Activated T-helper 9 cell treated with anti-CD3 and anti-CD28 coated beads, Interleukin-2, amount 50 U/mL, for 16 hours (primary cell): ENCODE measurements around the gene ANKRD29.
A peak's percentile ranks its signal among the peaks of the same experiment; 100 is the strongest.
"Not testable (repeated sequence)": the region's sequence is repeated elsewhere in the genome, so short reads cannot be mapped to it uniquely, and the experiment has no call there.

Source experiments
- DNase-seq: peaks from one replicate; pipeline ENCODE4 v3.0.0-alpha.2; 2020; ENCODE audit warnings: low read depth

ANKRD29 gene

DNA sequence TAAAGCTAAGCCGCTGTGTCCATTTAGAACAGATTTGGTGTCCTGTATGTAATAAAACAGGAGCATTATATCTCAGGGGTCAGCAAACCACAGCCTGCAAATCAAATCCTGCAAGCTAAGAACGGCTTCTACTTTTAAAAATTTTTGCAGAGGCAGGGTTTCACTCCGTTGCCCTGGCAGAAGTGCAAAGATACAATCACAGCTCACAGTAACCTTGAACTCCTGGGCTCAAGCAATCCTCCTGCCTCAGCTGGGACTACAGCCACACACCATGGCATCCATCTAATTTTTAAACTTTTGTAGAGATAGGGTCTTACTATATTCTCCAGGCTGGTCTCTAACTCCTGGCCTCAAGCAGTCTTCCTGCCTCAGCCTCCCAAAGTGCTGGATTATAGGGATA, 47.8 kb downstream of the ANKRD29 start:
- DNase-seq = no peak

DNA sequence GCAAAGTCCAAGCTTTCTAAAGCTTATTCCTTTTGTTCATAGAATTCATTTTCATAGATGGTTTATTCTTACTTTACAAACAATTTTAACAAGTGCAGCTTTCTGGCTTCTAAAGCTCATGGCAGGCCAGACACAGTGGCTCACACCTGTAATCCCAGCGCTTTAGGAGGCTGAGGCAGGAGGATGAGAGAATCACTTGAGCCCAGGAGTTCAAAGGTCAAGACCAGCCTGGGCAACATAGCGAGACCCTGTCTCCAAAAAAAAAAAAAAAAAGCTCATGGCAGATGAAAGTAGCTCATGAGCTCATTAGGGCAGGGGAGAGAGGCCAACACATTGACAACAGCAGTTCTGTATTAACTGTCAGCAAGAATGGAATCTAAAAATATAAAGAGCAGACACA, 48.3 kb downstream of the ANKRD29 start:
- DNase-seq = no peak

DNA sequence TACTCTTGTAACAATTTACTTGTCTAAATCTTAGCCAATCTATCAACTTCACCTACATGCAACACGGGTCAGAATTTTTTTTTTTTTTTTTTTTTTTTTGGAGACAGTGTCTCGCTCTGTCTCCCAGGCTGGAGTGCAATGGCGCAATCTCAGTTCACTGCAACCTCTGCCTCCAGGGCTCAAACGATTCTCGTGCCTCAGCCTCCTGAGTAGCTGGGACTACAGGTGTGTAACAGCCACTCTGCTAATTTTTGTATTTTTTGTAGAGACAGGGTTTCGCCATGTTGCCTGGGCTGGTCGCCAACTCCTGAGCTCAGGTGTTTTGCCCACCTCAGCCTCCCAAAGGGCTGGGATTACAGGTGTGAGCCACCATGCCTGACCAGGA, 49.6 kb downstream of the ANKRD29 start:
- not testable (repeated sequence) for DNase-seq

DNA sequence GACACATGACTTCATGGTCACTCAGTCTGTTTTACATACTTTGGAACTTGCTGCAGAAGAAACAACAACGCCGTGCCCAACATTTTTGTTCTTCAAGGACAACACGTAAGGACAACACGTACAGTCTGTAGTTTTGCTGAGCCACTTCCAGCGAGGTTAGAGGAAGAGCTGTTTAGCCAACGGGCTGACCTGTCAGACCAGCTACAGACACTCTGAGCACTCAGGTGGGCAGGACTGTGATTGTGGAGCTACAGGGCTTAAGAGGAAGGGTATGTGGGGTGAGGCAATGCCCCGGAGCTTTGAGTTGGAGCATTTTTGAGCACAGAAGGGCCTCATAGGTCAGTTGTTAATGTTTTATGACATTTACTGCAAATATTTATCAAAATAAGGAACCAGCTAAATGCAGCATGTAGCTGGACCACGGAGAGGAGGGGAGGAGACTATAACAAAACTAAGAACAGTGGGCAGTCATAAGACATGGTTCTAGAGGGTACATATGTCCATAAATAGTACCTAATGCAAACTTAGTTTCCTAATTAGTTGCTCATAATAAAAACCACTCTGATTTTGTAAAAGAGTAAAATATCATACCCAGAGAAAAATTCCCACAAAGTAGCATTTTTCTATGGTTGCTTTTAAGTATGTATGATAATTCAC, 50.1 kb downstream of the ANKRD29 start:
- DNase-seq = no peak

DNA sequence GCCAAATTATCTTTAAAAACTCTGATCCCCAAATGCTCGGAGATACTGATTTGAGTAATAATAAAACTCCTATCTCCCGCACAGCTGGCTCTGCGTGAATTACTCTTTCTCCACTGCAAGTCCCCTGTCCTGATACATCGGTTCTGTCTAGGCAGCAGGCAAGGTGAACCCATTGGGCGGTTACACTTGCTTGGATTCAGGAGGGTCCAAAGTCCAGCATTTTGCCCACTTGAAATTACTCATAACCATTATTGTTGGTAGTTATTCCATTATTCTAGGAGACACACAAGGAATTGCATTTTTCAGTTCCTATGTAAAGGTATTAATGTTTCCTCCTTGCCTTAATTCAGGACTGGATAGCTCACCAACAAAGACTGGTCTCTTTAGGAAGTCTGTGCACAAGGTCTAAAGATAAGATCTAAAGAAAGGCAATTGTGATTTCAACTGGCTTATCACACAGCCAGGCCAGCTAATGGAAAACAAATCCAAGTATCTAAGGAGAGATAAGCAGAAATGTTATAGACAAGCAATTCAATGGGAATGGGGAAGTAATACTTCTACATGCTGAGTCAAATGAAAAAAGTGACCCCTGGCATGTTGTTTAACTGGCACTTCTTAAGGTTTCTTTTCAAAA, 53.2 kb downstream of the ANKRD29 start:
- no peak for DNase-seq

DNA sequence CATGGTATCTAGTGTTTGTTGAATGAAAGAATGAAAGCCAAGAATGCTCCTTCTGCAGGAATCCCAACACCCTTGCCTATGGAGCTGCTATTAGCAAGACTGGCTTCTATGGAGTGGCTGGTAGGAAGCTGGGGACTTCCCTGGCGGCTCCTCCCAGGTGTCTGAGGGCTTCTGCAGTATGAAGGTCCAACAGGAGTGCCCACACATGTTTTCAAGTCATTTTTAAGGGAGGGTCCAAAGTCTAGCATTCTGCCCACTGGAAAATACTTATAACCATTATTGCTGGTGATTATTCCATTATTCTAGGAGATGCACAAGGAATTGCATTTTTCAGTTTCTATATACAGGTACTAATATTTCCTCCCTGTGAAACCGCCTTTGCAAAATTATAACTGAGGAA, 54.5 kb downstream of the ANKRD29 start:
- no peak for DNase-seq

DNA sequence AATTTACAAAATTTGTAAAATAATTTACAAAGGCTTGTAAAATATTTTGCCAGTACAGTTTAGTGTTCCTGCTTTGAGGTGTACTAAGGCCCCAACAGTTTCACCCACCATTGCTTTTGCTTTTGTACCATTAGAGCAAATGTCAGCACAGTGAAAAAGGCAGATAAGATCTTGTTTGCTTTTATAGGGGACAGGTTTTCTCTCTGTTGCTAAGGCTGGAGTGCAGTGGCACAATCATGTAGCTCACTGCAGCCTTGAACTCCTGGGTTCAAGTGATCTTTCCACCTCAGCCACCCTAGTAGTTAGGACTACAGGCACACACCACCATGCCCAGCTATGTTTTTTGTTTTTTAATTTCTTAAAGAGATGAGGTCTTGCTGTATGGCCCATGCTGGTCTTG, 56.8 kb downstream of the ANKRD29 start:
- no peak for DNase-seq

DNA sequence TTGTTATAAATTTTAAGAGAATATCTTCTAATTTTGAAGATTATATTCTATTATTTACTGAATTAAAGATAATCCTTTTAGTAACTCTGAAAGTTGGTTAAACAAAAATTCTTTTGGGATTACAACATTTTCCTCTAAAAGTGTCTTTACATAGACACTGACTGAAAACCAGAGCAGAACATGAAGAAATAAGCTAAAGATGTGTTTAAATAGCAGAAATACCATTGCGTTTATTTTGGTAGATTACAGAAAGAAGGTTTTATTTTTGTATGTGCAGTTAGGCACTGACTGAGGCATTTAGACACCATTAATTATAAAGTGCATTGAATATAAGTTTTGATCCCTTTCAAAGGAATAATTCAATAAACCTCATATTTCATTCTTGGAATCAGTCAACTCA, 62.9 kb downstream of the ANKRD29 start:
- no peak for DNase-seq

DNA sequence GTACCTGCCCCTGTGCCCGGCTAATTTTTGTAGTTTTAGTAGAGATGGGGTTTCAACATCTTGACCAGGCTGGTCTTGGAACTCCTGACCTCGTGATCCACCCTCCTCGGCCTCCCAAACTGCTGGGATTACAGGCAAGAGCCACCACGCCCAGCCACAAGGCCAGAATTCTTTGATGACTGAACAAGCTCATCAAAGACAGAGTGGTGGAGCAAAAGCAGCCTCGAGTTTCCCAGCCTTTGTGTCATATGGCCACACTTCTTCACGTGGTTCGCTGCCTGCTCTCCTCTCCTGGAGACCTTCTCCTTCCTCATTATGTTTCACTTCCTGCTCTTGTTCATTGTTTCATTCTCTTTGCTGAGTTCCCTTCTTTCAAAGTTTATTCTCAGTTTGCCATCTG, 66.5 kb downstream of the ANKRD29 start:
- no peak for DNase-seq

DNA sequence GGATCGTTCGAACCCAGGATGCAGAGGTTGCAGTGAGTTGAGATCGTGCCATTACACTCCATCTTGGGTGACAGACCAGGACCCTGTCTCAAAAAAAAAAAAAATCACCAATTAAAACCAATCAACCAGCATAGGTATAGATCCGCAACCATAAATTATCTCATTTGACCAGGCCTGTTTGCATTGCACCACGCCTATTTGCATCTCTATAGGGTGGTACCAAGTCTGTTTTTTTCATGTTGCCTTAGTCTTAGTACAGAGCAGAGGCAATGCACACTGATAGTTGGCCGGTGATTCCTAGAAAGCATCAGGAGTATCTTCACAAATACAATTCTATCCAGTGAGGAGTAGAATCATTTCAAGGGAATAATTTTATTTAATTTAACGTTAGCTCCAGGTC, 67.1 kb downstream of the ANKRD29 start:
- DNase-seq = no peak

DNA sequence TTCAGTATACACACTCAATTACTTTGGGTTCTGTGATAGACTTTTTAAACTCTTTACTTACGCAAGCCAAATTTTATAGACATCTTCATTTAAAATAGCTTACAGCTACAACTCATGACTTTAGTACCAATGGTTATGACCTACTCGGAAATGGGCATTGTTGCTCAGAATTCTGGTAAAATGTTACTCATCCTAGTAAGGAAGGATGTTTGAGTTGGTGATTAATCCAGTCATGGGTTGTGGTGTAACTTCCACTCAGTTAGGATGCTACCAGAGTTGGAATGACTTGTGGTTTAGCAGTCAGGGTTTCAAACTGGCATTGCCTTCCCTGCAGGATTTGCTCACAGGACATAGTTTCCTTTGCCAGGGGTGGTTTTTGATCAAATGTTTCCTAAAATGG, 69.0 kb downstream of the ANKRD29 start:
- DNase-seq = no peak

DNA sequence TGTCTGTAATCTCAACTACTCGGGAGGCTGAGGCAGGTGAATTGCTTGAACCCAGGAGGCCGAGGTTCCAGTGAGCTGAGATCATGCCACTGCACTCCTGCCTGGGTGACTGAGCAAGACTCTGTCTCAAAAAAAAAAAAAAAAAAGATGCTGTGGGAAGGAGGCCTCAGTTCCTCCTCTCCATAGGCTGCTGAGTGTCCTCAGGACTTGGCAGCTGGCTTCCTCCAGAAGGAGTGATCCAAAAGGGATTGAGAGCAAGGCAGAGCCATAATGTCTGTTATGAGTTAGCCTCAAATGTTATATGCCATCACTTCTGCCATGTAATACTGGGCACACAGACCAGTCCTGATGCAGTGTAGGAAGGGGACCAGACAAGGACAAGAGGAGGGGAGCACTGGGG, 69.8 kb downstream of the ANKRD29 start:
- DNase-seq = no peak

DNA sequence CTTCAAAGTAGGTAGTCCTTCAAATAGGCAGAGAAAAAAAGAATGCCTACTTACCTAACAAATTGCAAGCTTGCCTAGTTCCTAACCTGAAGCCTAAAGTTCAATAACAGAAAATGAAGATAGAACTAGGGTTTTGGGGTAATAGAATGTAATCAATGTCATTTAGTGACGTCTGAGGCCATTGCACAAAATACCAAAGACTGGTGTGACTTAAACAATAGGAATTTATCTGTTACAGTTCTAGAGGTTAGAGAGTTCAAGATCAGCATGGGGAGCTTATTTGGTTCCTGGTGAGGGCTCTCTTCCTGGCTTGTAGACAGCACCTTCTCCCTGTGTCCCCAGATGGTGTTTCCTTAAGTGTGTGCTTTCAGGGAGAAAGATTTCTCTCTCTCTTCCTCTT, 71.7 kb downstream of the ANKRD29 start:
- DNase-seq = no peak

DNA sequence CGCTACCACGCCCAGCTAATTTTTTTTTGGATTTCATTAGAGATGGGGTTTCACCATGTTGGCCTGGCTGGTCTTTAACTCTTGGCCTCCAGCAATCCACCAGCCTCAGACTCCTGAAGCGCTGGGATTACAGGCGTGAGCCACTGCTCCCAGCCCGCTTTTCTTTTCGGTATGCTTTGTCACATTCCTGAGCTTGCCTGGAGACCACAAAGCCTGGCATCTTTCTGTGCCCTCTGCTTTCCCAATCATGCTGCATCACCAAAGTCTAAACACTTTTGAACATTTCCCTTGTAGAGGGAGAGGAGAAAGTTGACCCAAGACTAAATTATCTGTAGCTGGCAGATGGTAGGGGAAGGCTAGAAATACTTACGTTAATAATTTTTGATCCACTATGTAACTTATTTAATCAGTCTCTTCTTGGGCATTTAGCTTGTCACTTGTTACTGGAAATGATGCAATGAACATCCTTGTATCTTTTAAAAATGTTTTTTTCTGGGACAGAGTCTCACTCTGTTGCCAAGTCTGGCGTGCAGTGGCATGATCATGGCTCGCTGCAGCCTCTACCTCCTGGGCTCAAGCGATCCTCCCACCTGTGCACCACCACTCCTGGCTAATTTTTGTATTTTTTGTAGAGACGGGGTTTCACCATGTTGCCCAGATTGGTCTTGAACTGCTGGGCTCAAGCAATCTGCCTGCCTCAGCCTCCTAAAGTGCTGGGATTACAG, 73.7 kb downstream of the ANKRD29 start:
- DNase-seq = no peak

DNA sequence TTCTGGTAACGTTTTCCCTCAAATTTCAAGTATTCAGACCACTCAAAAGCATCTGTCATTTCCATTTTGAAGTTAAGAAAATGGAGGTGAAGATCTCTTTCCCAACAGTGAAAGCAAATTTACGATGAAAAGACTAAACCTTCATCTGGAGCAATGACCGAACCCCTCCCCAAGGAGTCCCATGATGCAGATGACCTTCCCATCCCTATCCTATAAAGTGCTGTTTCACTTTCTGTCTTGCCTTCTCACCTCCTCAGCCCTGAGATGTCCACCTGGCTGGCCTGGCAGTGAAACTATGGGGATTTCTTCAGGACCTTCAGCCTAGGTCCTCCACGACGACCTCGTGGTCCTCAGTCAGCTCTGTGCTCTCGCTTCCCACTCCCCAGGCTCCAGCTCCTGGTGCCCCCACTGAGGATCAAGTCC, 75.5 kb downstream of the ANKRD29 start:
- DNase-seq = no peak

DNA sequence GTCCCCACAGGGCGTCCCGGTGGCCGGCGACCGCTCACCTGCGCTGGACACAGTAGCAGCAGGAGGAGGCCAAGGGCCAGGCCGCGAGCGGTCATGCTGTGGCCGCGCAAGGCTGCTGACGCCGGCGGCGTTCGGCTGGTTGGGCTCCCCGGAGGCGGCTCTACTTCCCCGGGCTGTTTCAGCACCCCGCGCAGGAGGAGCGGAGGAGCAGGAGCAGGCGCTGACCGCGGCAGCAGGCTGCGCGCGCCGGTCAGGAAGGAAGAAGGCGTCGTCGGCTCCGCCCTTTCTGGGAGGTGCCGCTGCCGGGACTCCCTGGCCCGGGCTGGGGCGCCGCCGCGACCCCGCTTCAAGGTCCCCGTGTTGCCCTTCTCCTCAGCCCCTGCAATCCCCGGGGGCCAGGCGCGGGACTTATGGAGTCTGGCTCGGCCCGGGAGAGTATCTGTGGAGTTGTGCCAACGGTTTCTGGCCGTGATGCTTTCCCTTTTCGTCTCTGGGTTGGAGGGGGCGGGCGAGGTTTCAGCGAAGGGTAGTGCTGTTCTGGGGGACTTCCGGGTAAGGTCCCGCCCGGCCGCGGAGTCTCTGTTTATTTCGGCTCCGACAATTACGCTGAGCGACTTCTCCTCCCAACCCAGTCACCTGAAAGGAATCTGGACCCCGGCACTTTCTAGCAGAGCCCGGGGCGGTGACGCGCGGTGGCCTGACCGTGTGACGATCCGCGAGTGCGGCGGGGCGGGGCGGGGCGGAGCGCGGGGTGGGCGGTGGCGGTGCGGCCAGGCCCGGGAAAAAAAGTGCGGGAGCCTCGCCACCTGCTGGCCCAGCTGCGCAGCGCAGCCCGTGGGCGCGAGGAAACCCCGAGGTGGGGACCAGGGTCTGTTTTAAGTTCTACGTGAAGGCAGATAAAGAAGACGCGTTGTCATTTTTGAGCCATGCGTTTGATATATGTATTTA, 76.2 kb downstream of the ANKRD29 start, which contains the start of gene NPC1:
TSS of gene NPC1 (minus strand) at position 258 of the 948 bp plus-strand sequence. CDS start at position 95, 163 bp downstream.
- DNase-seq = peak; percentile 88

DNA sequence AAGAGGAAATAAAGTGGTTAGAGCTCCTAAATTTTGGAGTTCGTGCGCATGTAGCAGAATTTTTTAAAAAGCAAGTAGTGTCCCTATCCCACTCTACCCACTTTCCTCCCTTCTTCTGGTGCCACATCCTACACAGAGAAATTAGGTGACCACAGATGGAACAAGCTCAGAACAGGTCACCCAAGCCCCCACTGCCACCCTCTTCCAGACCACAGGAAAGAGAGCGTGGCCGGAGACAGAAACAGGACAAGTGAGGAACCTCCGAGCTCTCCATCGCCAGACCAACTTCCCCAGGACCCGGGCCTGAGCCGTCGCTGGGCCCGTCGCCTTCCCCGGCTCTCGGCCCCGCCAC, 76.8 kb downstream of the ANKRD29 start:
- DNase-seq = no peak

DNA sequence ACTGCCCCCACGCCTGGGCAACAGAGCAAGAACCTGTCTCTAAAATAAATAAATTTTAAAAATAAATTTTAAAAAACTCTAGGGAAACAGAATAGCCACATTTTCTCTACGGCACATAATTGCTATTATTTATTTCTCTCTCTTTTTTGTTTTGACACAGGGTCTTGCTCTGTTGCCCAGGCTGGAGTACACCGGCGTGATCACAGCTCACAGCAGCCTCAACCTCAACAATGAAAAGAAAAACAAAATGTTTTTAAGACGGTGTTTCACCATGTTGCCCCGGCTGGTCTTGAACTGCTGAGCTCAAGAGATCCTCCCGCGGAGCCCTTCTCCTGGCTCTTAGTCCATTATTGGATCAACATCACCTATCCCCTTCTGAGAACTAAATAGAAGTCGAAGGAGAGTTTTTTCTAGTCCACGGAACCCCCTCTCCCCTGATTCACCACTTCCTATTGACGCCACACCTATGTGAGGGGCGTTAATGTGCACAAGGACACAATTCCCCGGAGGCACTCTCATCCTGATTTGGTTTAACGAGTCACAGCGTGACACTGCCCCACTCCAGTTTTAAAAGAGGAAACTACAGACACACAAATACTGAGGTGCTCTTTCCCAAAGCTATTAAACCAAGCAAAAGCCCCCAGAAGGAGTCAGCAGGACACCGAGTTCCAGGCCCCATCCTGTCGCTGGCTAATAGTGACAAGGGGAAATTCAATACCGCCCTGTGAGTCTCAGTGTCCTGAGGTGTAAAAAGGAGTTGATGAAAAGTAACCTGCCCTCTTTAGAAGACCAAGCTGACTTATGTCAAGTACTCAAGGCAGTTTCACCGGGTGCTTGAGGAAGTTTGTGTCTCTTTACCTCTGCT, 77.5 kb downstream of the ANKRD29 start:
- no peak for DNase-seq

DNA sequence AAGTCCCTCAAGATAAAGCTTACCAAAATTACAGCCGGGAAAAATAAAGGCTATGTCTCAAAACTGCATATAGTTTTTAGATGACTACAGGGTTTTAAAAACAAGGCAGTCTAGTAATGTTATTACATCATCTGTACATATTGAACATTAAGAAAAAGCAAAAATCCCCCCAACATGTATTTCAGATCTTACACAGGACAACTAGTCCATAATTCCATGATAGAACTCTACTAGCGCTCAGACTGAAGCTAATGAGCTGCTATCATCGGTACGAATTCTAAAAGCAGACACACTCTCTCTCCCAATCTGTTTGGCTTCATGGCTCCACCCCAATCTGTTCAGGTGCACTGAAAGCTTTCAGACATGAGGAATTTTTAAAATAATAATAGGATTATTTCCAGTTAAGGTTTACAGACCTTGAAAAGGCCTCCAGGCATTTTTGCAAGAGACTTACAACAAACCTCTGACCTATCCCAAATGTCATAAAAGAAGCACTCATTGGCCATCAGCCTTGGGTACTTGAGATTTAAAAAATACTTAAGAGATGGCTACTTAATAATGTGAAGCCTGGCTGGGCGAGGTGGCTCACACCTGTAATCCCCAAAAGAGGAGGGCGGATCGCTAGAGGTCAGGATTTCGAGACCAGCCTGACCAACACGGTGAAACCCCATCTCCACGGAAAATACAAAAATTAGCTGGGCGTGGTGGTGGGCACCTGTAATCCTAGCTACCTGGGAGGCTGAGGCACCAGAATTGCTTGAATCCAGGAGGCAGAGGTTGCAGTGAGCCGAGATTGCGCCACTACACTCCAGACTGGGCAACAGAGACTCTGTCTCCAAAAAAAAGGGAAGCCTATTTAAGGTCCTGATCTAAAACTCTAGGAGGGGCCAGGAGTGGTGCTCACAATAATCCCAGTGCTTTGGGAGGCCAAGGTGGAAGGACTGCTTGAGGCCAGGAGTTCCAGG, 78.4 kb downstream of the ANKRD29 start:
- DNase-seq = no peak
